HG02798 (cell line): ENCODE results near the gene LRRC3.
"Not testable (repeated sequence)": the region's sequence is repeated elsewhere in the genome, so short reads cannot be mapped to it uniquely, and the experiment has no call there.

ENCODE experiments used
- ATAC-seq: cut with Tn5 transposase; IDR thresholded peaks from one replicate; pipeline ENCODE4 v1.9.1; 2021; ENCODE audit warnings: mild to moderate bottlenecking; ENCODE audit not compliant: unreplicated experiment, poor library complexity

Gene LRRC3, protein sequence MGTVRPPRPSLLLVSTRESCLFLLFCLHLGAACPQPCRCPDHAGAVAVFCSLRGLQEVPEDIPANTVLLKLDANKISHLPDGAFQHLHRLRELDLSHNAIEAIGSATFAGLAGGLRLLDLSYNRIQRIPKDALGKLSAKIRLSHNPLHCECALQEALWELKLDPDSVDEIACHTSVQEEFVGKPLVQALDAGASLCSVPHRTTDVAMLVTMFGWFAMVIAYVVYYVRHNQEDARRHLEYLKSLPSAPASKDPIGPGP

DNA sequence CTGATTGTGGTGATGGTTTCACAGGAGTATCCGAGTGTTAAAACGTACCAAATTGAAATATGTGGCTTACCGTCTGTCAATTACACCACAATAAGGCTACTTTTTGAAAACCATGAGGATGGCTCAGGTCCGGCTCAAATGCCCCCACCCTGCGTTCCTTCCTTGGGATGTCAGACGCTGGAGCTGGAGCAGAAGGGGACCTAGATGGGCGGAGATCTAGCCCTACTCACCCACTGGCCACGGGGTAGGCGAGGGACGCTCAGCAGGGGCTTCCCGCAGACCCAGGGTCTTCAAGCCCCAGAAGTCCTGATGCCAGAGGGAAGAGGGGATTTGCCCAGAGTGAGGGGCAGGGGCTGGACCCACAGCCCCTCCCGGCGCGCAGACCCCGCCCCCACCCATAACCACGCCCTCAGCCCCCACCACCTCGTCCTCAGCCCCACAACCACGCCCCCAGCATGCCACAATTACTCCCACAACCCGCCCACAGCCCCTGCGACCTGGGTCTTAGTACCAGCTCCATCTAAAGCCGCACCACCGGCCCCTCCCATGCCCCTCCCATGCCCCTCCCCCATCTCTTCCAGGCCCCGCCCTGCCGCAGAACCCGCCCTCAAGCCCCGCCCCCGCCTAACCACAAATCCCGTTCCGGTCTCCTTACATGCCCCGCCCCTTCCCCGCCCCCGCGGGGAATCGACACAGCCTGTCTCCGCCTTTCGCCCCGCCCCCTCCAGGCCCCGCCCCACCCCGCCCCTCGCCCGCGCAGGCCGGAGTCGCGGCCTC lies at the start of gene LRRC3:
LRRC3 (plus strand) TSS at position 764 of the 777 bp plus-strand sequence. CDS start 1,135 bp downstream, outside the sequence.
- ATAC-seq: no peak

DNA sequence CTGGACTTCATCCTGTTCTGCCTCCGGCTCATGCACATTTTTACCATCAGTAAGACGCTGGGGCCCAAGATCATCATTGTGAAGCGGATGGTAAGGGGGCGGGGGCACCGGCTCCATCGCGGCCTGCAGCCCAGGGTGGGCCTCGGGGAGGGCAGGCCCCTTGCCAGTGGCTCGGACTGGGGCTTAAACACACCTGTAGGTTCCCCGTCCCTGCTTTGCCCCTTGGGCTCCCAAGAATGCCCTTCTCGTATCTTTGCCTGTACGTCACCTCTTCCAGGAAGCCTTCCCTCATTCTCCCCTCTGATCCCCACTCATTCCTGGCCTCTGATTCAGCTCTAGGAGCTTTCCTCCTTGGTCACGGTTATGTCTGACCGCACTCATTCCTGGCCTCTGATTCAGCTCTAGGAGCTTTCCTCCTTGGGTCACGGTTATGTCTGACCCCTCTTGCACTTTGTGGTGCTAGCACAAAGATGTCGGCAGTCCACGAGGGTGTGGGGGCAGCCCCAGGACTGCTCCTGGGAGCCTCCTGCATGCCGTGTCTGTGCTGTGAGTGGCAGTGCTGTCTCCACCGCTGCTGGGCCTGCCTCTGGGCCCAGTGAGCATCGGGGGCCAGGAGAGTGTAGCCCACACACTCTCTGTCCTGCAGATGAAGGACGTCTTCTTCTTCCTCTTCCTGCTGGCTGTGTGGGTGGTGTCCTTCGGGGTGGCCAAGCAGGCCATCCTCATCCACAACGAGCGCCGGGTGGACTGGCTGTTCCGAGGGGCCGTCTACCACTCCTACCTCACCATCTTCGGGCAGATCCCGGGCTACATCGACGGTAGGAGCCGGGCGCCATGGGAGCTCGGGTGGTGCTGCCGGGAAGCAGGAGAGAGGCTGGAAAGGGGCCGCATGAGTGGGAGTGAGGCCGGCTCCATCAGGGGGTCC lies 49.1 kb upstream of the LRRC3 start:
- no peak for ATAC-seq

DNA sequence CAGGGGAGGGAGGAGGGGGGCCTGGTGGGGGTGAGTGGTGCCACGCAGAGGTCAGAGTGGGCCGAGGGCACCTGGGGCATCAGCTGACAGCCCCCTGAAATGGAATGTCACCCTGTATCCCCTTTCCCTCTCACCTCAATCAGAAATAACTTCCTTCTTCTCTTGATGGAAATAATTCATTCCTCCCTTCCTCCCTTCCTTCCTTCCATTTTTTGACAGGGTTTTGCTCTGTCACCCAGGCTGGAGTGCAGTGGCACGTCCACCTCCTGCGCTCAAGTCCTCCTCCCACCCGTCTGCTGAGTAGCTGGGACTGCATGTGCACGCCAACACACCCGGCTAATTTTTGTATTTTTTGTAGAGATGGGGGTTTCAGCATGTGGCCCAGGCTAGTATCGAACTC lies 48.4 kb upstream of the LRRC3 start:
- no peak for ATAC-seq

DNA sequence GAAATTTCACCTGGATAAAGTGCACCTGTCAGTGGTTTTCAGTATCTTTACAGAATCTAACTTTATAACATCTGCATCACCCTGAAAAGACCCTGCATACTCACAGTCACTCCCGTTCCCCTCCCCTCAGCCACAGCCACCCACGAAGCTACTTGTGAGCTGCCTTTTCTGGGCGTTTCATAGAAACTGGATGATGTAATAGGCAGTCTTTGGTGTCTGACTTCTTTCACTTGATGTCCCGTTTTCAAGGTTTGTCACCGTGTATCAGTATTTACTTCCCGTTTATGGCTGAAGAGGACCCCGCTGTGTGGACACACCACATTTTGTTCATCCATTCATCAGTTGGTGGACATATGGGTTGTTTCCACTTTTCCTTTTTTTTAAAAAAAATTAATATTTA lies 47.8 kb upstream of the LRRC3 start:
- ATAC-seq: no peak

DNA sequence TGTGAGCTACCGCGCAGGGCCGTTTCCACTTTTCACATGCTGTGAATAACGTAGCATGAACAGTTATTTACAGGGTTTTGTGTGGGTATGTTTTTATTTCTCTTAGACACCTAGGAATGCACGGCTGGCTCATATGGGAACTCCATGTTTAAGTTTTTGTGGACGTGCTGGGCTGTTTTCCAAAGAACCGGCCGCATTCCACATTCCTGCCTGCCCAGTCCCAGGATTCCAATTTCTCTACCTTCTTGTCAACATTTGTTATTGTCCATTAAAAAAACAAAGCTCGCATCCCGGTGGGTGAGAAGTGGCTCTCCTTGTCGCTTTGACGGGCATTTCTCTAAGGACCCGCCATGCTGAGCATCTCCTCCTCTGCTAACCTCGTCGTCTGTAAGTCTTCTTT lies 47.1 kb upstream of the LRRC3 start:
- ATAC-seq: no peak

DNA sequence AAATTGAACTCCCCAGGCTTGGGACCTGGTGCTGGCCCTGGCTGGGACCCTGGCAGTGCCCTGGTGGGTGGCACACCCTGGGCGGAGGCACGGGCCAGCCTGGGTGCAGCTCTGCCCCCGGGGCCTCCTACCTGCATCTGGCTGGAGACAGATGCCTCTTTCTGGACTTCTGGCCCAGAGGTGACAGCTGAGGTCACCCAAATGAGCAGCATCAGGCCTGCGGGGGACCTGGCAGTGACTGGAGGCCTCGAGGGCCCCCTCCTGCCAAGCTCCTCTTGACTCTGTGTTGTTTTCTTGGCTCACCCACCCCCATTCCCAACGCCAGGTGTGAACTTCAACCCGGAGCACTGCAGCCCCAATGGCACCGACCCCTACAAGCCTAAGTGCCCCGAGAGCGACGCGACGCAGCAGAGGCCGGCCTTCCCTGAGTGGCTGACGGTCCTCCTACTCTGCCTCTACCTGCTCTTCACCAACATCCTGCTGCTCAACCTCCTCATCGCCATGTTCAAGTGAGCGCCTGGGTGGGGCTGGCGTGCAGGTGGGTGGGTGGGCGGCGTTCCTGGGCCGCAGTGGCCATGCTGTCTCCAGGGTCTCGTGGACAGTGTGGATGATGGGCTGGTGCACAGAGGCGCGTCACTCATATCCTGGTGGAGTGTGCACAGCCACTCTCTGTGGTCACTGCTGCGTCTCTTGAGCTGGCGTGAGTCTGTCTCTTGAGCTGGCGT lies 41.6 kb upstream of the LRRC3 start:
- no peak for ATAC-seq

DNA sequence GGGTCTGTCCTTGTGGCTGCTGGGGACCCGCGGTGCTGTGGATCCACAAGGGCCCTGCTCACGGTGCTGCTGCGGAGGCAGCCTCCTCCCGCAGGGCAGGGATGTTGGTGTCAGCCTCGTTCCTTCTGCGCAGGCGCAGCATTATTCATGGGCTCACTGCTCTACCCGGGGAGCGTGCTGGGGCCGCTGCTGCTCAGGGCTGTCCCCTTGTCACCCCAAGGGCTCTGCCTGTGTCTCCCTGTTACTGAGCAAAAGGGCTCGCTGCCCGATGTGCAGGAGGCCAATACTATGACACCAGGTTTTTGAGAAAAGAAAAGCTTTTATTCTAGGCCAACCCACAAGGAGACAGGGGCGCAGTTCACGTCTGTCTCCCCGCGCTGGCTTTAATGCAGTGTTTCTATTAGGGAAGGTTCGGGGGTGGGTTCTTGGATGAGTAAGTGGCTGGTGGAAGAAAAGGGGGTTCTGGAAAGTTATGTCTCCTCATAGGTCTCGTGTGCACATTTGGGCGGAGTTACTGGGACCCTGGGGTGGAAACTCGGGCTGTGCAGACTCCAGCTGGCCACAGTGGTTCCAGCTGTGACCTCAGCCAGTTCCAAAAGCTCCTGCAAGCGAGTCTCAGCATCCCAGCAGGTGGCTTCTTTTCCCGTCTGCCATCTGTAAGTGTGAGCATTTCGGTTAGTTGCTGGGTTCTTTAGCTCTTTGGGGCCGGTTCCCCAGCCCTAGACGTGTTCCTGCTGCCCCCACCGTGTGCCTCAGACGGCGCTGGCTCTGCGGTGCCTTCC lies 40.8 kb upstream of the LRRC3 start:
- no peak for ATAC-seq

DNA sequence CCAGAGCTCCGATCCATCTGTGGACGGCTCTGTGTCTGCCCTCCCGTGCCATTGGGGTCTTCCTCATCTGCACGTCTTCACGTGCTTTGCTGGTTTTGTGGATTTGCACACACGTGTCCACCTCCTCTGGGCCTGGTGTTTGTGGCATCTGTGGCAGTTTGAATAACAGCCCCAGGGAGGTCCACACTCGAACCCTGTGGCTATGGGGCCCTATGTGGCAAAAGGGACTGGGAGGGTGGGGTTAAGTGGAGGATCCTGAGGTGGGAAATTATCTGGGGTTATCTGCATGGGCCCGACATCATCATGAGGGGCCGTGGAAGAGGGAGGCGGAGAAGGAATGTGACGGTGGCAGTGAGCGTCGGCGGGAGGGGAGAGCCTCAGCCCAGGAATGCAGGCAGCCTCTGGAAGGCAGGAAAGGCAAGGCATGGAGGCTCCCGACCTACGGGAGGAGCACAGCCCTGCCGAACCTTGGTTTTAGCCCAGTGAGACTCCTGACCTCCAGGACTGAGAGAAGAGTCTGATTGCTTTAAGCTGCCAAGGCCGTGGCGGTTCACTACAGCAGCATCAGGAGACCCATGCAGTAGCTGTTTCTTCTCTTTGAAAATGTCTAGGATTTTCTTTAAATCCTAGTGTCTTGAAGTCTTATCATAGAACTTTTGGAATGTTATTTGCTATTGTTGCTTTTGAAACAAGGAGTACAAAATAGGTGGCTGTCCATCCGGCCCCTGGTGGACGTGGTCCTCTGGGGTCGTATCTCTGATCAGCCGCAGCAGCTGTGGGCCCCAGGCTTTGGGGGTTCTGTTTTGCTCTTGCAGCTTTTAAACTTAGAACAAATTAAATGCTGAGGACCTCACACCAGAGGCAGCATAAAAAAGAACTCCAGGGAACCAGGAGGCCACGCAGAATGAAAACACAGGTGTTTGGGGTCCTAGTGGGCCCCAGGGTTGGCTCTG lies 40.0 kb upstream of the LRRC3 start:
- ATAC-seq: no peak

DNA sequence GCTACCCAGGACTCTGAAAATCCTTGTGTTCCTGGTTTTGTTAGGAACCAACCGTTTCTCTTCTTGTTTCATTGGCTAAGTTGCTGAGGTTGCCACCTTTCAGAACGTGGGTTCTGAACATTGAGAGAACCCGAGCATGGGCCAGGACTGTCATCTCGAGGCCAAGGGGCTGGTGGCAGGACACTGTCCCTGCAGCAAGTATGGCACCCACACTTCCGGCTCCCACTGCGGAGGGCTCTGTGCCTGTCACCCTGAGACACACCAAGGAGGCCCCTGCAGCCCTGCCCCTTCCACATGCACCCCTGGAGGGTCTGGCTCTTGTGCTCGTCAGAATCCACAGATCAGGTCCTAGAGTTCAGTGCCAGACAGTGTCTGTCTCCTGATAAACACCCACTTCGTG lies 39.1 kb upstream of the LRRC3 start:
- no peak for ATAC-seq

DNA sequence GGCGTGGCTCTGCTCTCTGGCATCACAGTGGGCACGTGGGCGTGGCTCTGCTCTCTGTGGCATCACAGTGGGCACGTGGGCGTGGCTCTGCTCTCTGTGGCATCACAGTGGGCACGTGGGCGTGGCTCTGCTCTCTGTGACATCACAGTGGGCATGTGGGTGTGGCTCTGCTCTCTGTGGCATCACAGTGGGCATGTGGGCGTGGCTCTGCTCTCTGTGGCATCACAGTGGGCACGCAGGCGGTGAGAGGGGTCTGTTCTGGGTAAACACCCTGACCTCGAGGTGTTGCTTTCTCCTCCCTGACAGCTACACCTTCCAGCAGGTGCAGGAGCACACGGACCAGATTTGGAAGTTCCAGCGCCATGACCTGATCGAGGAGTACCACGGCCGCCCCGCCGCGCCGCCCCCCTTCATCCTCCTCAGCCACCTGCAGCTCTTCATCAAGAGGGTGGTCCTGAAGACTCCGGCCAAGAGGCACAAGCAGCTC lies 37.6 kb upstream of the LRRC3 start:
- not testable (repeated sequence) for ATAC-seq

DNA sequence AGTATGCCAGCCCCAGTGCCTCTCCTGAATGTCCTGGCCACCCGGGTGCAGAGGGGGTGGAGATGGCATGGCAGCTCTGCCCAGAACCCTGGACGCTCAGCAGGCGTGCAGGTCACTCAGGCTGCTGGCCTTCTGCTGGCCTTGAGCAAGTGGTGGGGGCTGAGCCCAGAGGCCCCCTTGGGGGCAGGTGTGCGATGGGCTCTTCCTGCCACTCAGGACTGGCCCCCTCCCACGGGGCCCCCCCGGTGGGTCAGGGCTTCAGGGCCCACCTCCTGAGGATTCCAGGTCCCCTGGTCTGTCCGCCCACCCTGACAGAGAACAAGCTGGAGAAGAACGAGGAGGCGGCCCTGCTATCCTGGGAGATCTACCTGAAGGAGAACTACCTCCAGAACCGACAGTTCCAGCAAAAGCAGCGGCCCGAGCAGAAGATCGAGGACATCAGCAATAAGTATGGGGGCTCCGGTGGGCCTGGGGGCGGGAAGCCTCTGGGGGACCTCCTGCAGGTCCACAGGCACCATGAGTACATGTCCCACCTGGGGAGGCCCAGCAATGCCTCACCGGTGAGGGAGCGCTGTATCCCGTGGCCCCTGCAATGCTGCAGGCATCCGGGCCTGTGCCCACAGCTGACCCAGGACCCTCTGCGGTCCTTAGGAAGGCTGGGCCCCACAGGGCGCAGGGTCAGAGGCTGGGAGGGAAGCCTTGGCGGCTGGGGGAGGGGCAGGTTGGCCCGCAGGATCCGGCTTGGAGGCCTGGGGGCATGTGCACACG lies 37.0 kb upstream of the LRRC3 start:
- ATAC-seq: no peak

DNA sequence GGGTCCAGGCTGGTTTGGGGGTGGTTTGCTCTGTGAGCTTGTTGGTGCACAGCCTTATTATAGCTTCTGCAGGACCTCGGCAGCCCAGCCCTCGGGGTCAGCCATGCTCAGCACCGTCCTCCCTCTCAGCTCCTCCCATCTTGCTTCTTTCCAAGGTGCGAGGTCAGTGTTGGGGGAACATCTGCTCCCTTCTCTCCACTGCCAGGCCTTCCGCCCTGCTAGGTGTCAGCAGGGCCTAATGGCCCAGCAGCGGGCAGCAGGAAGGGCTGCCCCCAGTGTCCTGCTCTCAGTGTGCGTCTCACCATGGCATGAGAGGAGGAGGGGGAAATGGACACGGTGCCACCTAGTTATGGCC lies 36.5 kb upstream of the LRRC3 start:
- no peak for ATAC-seq

DNA sequence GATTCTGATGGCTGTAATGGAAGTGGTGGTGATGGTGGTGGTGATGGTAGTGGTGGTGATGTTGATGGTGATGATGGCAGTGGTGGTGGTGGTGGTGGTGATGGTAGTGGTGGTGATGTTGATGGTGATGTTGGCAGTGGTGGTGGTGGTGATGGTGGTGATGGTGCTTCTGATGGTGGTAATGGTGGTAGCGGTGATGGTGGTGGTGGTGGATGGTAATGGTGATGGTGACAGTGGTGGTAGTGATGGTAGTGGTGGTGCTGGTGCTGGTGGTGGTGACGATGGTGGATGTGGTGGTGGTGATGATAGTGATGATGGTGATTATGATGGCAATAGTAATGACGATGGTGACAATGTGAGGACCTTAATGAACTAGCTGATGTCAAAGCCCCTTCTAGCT lies 35.6 kb upstream of the LRRC3 start:
- no peak for ATAC-seq

DNA sequence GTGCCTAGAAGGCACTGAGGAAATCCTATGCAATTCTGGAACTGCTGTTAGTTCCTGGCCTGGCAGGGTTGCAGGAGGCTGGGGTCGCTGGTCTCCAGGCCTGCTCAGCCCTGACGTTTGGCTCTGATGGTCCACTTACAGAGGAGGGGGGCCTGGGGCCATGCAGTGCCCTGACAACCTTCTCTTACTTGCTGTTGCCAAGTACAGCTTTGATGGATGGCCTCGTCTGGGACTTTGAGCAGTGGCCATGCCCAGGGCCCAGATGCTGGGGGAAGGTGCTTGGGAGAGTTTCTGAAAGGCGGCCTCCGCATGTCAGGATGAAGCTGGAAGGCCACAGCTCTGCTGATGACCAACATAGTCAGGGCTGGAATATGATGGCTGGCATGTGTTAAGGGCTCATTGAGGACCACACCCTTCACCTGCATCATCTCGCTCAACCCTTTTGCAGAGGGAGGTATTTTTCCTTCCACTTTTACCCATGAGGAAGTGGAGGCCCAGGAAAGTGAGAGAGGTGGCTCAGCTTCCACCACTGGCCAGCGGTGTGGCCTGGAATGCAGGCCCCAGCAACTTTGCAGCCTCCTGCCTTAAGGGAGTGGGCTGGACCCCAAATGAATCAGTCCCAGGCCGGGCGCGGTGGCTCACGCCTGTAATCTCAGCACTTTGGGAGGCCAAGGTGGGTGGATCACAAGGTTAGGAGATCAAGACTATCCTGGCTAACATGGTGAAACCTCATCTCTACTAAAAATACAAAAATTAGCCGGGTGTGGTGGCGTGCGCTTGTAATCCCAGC lies 34.7 kb upstream of the LRRC3 start:
- ATAC-seq: no peak

DNA sequence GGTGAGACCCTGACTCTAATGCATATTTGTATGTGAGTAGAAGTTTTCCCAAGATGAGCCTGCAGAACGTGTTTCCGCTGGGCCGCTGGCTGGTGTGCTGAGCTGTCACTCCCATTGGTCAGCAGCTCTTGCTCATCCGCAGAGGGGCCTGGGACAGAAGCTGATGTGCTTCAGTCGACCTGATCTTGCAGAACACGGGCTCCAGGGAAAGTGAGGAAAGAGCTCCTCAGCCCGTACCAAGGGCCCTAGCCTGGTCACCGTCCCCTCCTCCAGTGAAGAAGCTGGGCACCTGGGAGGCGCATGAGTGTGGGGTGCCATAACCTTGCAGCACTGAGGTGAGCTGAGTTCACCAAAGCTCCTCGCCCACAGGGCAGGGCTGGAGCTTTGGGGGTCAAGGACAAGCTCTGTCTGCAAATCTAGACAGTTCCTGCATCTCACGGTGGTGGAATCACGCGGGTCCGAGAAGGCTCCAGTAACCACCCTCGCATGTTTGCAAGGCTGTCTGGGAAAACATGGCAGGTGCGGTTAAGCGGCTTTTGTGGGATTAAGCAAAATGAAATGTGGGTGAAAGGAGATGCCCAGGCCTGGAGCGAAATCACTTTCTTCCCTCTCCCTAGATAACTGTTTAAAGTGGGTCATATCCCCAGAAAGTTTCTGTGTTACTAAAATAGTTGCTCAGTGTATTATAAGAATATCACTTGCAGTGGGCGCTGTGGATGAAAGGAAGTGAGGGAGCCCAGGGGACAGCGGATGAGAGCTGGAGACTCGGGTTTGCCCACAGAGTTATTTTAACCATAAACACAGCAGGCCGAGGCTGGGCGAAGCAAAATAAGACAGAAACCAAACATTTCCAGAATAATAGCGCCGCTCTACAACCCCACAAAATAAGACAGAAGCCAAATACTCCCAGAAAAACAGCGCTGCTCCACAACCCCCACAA lies 33.1 kb upstream of the LRRC3 start:
- no peak for ATAC-seq

DNA sequence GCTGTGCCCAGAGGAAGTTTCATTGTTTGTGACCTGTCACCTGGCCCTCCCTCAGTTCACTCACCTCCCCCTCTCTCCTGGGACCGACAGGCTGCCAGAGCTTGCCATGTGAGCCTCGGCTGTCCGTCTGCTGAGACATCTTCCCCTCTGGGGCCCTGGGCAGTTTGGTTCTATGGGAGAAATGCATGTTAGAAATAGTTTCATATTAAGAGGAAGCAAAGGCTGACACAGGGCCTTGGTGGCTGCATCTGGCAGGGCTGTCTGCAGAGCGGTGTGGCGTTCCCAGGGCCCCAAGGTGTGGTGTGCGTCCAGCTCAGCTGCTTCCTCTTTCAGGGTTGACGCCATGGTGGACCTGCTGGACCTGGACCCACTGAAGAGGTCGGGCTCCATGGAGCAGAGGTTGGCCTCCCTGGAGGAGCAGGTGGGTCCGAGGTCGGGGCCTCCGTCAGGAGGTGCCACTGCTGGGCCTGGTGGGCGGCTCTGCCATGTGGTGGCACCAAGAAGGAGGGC lies 31.9 kb upstream of the LRRC3 start:
- no peak for ATAC-seq
